ENCODE data around the gene FAM3D. TPM values are rescaled to one million over a fixed set of nuclear protein-coding genes. Genes with fewer than 3 reads are reported as not detected.

The FAM3D gene
- total RNA-seq, 4 donors from 2014 or later: 47.0 to 200 (median 135) TPM

DNA sequence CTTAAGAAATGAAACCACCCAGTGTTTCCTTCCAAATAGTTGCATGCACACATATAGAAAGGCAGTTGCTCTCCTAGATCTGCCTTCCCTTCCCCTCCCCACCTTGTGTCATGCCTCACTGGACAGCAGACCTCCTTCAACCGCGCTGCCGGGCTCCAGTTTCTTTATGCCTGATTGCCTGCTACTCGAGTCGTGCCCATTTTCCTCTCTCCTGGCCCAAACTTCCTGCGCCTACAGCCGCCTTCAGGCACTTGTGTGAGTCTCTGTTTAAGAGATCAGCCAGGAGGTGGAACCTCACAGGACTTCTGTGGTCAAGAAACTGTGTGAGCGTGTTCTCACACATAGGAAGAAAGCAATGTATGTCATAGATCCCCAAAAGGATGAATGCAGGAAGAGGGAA is 80.6 kb downstream of the FAM3D start:
- no peak for TF ChIP-seq POLR2A (IDR thresholded peaks at IDR 0.05)
- TF ChIP-seq, protein P1, sequence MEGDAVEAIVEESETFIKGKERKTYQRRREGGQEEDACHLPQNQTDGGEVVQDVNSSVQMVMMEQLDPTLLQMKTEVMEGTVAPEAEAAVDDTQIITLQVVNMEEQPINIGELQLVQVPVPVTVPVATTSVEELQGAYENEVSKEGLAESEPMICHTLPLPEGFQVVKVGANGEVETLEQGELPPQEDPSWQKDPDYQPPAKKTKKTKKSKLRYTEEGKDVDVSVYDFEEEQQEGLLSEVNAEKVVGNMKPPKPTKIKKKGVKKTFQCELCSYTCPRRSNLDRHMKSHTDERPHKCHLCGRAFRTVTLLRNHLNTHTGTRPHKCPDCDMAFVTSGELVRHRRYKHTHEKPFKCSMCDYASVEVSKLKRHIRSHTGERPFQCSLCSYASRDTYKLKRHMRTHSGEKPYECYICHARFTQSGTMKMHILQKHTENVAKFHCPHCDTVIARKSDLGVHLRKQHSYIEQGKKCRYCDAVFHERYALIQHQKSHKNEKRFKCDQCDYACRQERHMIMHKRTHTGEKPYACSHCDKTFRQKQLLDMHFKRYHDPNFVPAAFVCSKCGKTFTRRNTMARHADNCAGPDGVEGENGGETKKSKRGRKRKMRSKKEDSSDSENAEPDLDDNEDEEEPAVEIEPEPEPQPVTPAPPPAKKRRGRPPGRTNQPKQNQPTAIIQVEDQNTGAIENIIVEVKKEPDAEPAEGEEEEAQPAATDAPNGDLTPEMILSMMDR (IDR thresholded peaks at IDR 0.05): no peak
- no peaks in the 10 kb centered on the region for H3K36me3 ChIP-seq
- H3K4me1 ChIP-seq: peaks cover 0 to 21% (median 0%) of the 10 kb centered on the region in 4 donors
- H3K4me3 ChIP-seq: no peak overlapping the region
- no peak for DNase-seq
- H3K27ac ChIP-seq: peak overlapping the region in 1 of 4 donors; percentile 76
- no peaks in the 10 kb centered on the region for H3K9me3 ChIP-seq
- peaks cover 0 to 9% of the 10 kb centered on the region in 2 donors for H3K27me3 ChIP-seq

DNA sequence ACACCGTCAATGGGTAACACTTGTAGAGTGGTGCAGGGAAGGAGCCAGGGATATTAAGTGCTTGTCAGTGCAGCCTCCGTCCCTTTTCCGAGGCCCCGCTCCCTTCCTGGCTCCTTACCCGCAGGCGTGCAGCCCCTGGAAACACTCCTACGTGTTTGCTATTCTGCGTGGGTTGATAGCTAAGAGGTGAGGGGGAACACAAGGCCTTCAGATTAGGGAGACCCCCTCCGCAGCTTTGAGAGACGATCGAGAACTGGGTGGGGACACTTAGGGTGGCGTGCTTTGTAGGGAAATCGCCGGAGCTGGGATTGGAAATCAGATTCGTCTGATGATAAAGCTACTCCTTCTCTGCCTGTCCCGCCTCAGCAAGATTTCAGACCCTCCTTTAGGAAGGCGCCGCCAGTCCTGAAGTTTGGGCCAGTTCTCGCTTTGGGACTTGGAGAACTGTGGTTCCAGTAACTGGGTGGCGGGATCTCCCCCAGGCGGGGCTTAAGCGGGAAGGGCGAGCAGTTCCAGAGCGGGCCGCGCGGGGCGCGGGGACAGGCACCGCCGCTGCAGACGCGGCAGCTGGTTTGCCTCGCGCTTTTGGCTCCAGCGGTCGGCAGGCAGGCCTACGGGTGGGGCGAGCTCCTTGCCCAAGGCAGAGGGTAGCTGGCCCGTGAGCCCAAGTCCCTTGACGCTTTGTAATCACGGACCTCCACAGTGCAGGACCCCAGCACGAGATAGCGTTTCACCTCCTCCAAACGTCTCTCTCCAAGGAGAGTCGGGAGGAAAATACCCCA is 81.4 kb downstream of the FAM3D start:
- TF ChIP-seq POLR2A (IDR thresholded peaks at IDR 0.05): peak in 1 of 2 donors; percentile 15
- TF ChIP-seq, protein P1 (IDR thresholded peaks at IDR 0.05): peak; percentile 49 to 81 (median 77)
- Histone ChIP-seq H3K27me3 (peaks cover 0 to 9% of the 10 kb centered on the region in 2 donors), H3K4me1 (peaks cover 0 to 21% (median 0%) of the 10 kb centered on the region in 4 donors), H3K36me3 (no peaks in the 10 kb centered on the region), H3K9me3 (no peaks in the 10 kb centered on the region), H3K4me3 (peak overlapping the region; percentile 36 to 62 (median 50)), H3K27ac (peak overlapping the region; percentile 49 to 76 (median 72))
- peak; percentile 51 to 84 (median 80) for DNase-seq

DNA sequence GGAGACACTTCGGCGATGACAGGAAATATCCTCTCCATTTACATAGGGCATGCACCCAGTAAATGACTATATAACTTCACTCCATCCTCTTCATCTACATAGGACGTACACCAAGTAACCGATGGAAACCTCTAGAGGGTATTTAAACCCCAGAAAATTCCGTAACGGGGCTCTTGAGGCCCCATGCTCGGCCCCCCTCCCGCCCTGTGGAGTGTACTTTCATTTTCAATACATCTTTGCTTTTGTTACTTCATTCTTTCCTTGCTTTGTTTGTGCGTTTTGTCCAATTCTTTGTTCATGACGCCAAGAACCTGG is 81.9 kb downstream of the FAM3D start:
- no peak for TF ChIP-seq POLR2A (IDR thresholded peaks at IDR 0.05)
- TF ChIP-seq, protein P1 (IDR thresholded peaks at IDR 0.05): no peak
- Histone ChIP-seq H3K27ac (peak overlapping the region; percentile 49 to 76 (median 72)), H3K4me3 (peak overlapping the region; percentile 36 to 62 (median 50)), H3K9me3 (no peaks in the 10 kb centered on the region), H3K4me1 (peaks cover 0 to 21% (median 0%) of the 10 kb centered on the region in 4 donors), H3K27me3 (peaks cover 0 to 9% of the 10 kb centered on the region in 2 donors), H3K36me3 (no peaks in the 10 kb centered on the region)
- no peak for DNase-seq

Other genes starting within 250 kb of the FAM3D start
- gene PDHB, start 232.9 kb downstream of the FAM3D start, total RNA-seq: 100 to 1,000 TPM in 2 of 4 donors, 10 to 100 TPM in 2; 66.6 to 126 (median 96.8) TPM
- gene KCTD6, start 174.7 kb downstream of the FAM3D start, total RNA-seq: 10 to 100 TPM; 10.3 to 14.9 (median 11.9) TPM
- gene ACOX2, start 129.6 kb downstream of the FAM3D start, total RNA-seq: 100 to 1,000 TPM in 3 of 4 donors, 10 to 100 TPM in 1; 54.5 to 162 (median 142) TPM
- gene FAM107A, start 89.4 kb downstream of the FAM3D start, total RNA-seq: 10 to 100 TPM; 11.0 to 93.3 (median 24.3) TPM